Caco-2 (cell line): ENCODE data around the gene GALNT1. TPM values are rescaled to one million over a fixed set of nuclear protein-coding genes. Genes with fewer than 3 reads are reported as not detected.

Experiments used
- BruUV-seq: library from RNA; stranded (reverse); fragments of 400-500 nt; replicated peaks from 2 replicates; lab custom pipeline; 2021; lab: Mats Ljungman, UMichigan
- CTCF ChIA-PET: fragments of 300-600 bp; sonication (Branson Sonifier 250); formaldehyde crosslinking; loops from one replicate; lab custom pipeline; 2022; ENCODE audit warnings: antibody characterized with exemption; lab: Charles Lee
- POLR2A ChIA-PET: fragments of 300-600 bp; sonication (Branson Sonifier 250); formaldehyde crosslinking; loops from one replicate; lab custom pipeline; 2022; ENCODE audit warnings: antibody characterized with exemption; lab: Charles Lee
- DNase-seq, 2 experiments: peaks; one replicate each; pipeline versions ENCODE4 v3.0.0 to v3.0.0-alpha.2; 2020 to 2022
- H3K27me3 ChIP-seq: replicated peaks from 2 replicates; pipeline ENCODE4 v1.6.0; 2011; ENCODE audit warnings: low read length; ENCODE audit not compliant: control insufficient read depth, insufficient read depth
- H3K36me3 ChIP-seq: 2 replicates; pipeline ENCODE4 v1.5.1; 2011; ENCODE audit warnings: low read length; ENCODE audit not compliant: control insufficient read depth, insufficient read depth
- H3K4me1 ChIP-seq: fragments of 250-450 bp; sonication (Bioruptor Pico); 2 replicates; pipeline ENCODE4 v1.5.1; 2020; ENCODE audit warnings: mild to moderate bottlenecking
- H3K4me3 ChIP-seq: 2 replicates; pipeline ENCODE4 v1.5.1; 2011; ENCODE audit warnings: low read depth, mild to moderate bottlenecking, control low read depth, low read length
- H3K9me3 ChIP-seq: fragments of 250-450 bp; sonication (Bioruptor Pico); 2 replicates; pipeline ENCODE4 v1.5.1; 2020; ENCODE audit warnings: mild to moderate bottlenecking, moderate library complexity
- H3K27ac Mint-ChIP-seq: one replicate; pipeline ENCODE4 v1.8.0; 2022; ENCODE audit warnings: mixed read lengths; ENCODE audit not compliant: unreplicated experiment
- H3K27me3 Mint-ChIP-seq: one replicate; pipeline ENCODE4 v1.8.0; 2022; ENCODE audit warnings: mixed read lengths; ENCODE audit not compliant: insufficient read depth, unreplicated experiment
- H3K36me3 Mint-ChIP-seq: one replicate; pipeline ENCODE4 v1.8.0; 2022; ENCODE audit warnings: mild to moderate bottlenecking, mixed read lengths; ENCODE audit not compliant: insufficient read depth, unreplicated experiment
- H3K4me1 Mint-ChIP-seq: one replicate; pipeline ENCODE4 v1.8.0; 2022; ENCODE audit warnings: low read depth, mixed read lengths; ENCODE audit not compliant: unreplicated experiment
- H3K4me3 Mint-ChIP-seq: one replicate; pipeline ENCODE4 v1.8.0; 2022; ENCODE audit warnings: mild to moderate bottlenecking, moderate library complexity, mixed read lengths; ENCODE audit not compliant: unreplicated experiment
- H3K9me3 Mint-ChIP-seq: one replicate; pipeline ENCODE4 v1.8.0; 2022; ENCODE audit warnings: mixed read lengths; ENCODE audit not compliant: unreplicated experiment
- CTCF ChIP-seq, 2 experiments: fragments of 200-600 bp in 1 of 2; IDR thresholded peaks; 1 replicate in 1 of 2; 2 replicates in 1 of 2; pipeline versions ENCODE4 v1.5.1 to v1.8.0; 2011 to 2022; ENCODE audit warnings: antibody characterized with exemption in 1 of 2, control low read depth in 1 of 2, inconsistent platforms in 1 of 2, low read depth in 1 of 2, low read length in 1 of 2, mild to moderate bottlenecking in 1 of 2, moderate library complexity in 1 of 2; ENCODE audit not compliant: insufficient read depth in 1 of 2, severe bottlenecking in 1 of 2, unreplicated experiment in 1 of 2
- intact Hi-C: fragments of 100-400 bp; cut with micrococcal nuclease; formaldehyde crosslinking; loops from one replicate; pipeline ENCODE4 v1.10.0; 2022; ENCODE audit not compliant: unreplicated experiment
- total RNA-seq: library from RNA; stranded (reverse); gene quantifications from 2 replicates; pipeline ENCODE4 v1.2.3, GENCODE V29; 2022

GALNT1 gene
- total RNA-seq, 1 experiment from 2014 or later, result 53.6 TPM

DNA sequence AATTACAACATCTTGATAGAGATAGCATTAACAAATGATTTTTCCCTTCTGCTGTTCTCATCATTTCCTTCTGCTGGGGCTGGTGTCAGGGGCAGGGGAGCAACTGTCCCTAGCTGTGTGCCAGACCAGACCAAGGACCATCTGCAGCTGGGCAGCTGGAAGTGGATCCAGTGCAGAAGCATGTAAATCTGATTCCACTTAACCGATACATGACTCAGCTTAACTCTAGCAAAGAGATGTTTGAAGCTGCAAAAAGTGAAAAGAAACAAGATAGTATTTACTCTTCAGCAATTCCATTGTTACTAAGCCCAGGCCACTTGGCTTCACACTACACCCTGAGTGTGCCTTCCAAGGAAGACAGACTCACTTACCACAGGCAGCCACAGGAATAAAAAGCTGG lies 151.1 kb downstream of the GALNT1 start:
- no peak for TF ChIP-seq CTCF (IDR thresholded peaks at IDR 0.05; ENCODE audit: insufficient read depth in 1 of 2, low read depth in 1 of 2, low read length in 1 of 2, severe bottlenecking in 1 of 2, unreplicated experiment in 1 of 2)
- Mint-ChIP-seq H3K4me1 (no peaks in the 10 kb centered on the region), H3K9me3 (no peaks in the 10 kb centered on the region), H3K4me3 (no peak overlapping the region), H3K27ac (no peak overlapping the region), H3K36me3 (no peaks in the 10 kb centered on the region), H3K27me3 (no peaks in the 10 kb centered on the region)
- Histone ChIP-seq H3K4me3 (no peak overlapping the region), H3K4me1 (no peaks in the 10 kb centered on the region), H3K9me3 (no peaks in the 10 kb centered on the region), H3K36me3 (no peaks in the 10 kb centered on the region), H3K27me3 (no peaks in the 10 kb centered on the region)
- intact Hi-C loops, result no loop called here
- no TSS peak for BruUV-seq
- POLR2A ChIA-PET, result no interaction called here
- DNase-seq, result no peak
- CTCF ChIA-PET, result no interaction called here

GRCh38 chr18:35733408-35733807 lies 151.9 kb downstream of the GALNT1 start:
- H3K27me3 ChIP-seq, result no peaks in the 10 kb centered on the region
- no peak for DNase-seq
- intact Hi-C loops, result no loop called here
- ChIA-PET CTCF (no interaction called here), POLR2A (no interaction called here)
- no peaks in the 10 kb centered on the region for H3K4me1 ChIP-seq
- no peak overlapping the region for H3K4me3 ChIP-seq
- Mint-ChIP-seq H3K4me3 (no peak overlapping the region), H3K4me1 (no peaks in the 10 kb centered on the region), H3K36me3 (no peaks in the 10 kb centered on the region), H3K27ac (no peak overlapping the region), H3K9me3 (no peaks in the 10 kb centered on the region), H3K27me3 (no peaks in the 10 kb centered on the region)
- TF ChIP-seq CTCF (IDR thresholded peaks at IDR 0.05; ENCODE audit: insufficient read depth in 1 of 2, low read depth in 1 of 2, low read length in 1 of 2, severe bottlenecking in 1 of 2, unreplicated experiment in 1 of 2), result no peak
- no peaks in the 10 kb centered on the region for H3K36me3 ChIP-seq
- BruUV-seq, result no TSS peak
- no peaks in the 10 kb centered on the region for H3K9me3 ChIP-seq

- Mint-ChIP-seq H3K27ac (no peak overlapping the region), H3K36me3 (no peaks in the 10 kb centered on the region), H3K4me3 (no peak overlapping the region), H3K27me3 (no peaks in the 10 kb centered on the region), H3K9me3 (no peaks in the 10 kb centered on the region), H3K4me1 (no peaks in the 10 kb centered on the region)
- Histone ChIP-seq H3K27me3 (no peaks in the 10 kb centered on the region), H3K4me3 (no peak overlapping the region), H3K4me1 (no peaks in the 10 kb centered on the region), H3K36me3 (no peaks in the 10 kb centered on the region), H3K9me3 (no peaks in the 10 kb centered on the region)
- TF ChIP-seq CTCF (IDR thresholded peaks at IDR 0.05; ENCODE audit: insufficient read depth in 1 of 2, low read depth in 1 of 2, low read length in 1 of 2, severe bottlenecking in 1 of 2, unreplicated experiment in 1 of 2), result no peak
- ChIA-PET POLR2A (no interaction called here), CTCF (no interaction called here)
- intact Hi-C loops, result no loop called here
- no TSS peak for BruUV-seq
- no peak for DNase-seq
Measured at GRCh38 chr18:35736696-35737095, 155.2 kb downstream of the GALNT1 start.
